GM12878 (cell line): ENCODE measurements around the gene ARHGEF37.
"Not testable (repeated sequence)": the region's sequence is repeated elsewhere in the genome, so short reads cannot be mapped to it uniquely, and the experiment has no call there.

Source experiments
- ATF7 ChIP-seq: fragments of 450-650 bp; IDR thresholded peaks from 2 replicates; pipeline ENCODE4 v1.6.1; 2016; ENCODE audit warnings: low read depth, mild to moderate bottlenecking
- EZH2 ChIP-seq: IDR thresholded peaks from 2 replicates; pipeline ENCODE4 v1.6.1; 2012; ENCODE audit warnings: low read depth, mild to moderate bottlenecking, control low read depth, inconsistent platforms, low read length, borderline replicate concordance; ENCODE audit not compliant: control insufficient read depth
- GABPA ChIP-seq: IDR thresholded peaks from 2 replicates; pipeline ENCODE4 v1.6.1; 2014; ENCODE audit warnings: antibody characterized with exemption, low read depth, mild to moderate bottlenecking, inconsistent platforms
- NR2C2 ChIP-seq: IDR thresholded peaks from 2 replicates; pipeline ENCODE4 v1.6.1; 2011; ENCODE audit warnings: borderline replicate concordance, low read depth; ENCODE audit not compliant: control insufficient read depth, insufficient read length
- POLR2AphosphoS5 ChIP-seq: IDR thresholded peaks from 2 replicates; pipeline ENCODE4 v1.6.1; 2011; ENCODE audit warnings: mild to moderate bottlenecking, low read length, inconsistent platforms
- SMC3 ChIP-seq: IDR thresholded peaks from 2 replicates; pipeline ENCODE4 v1.6.1; 2011; ENCODE audit warnings: low read length, improper control_type of control experiment, borderline replicate concordance
- YY1 ChIP-seq: IDR thresholded peaks from 2 replicates; pipeline ENCODE4 v1.6.1; 2011; ENCODE audit warnings: low read depth, mild to moderate bottlenecking, low read length
- ZNF384 ChIP-seq: IDR thresholded peaks from 2 replicates; pipeline ENCODE4 v1.6.1; 2012; ENCODE audit warnings: low read depth, mild to moderate bottlenecking, low read length, improper control_type of control experiment, borderline replicate concordance
- TF ChIP-seq, protein P1 (sequence below), 3 experiments: IDR thresholded peaks in 2 of 3; conservative IDR thresholded peaks in 1 of 3; 2 replicates each; pipeline ENCODE4 v1.5.1; 2011; ENCODE audit warnings: low read depth in 3 of 3, low read length in 3 of 3, mild to moderate bottlenecking in 3 of 3, control low read depth in 2 of 3, moderate library complexity in 2 of 3, inconsistent platforms in 1 of 3, mixed read lengths in 1 of 3; ENCODE audit not compliant: control insufficient read depth in 2 of 3, insufficient read depth in 1 of 3; ENCODE audit errors: extremely low read depth in 1 of 3
- TF ChIP-seq, protein P2 (sequence below): fragments of 450-650 bp; IDR thresholded peaks from 2 replicates; pipeline ENCODE4 v1.6.1; 2017; ENCODE audit warnings: mild to moderate bottlenecking

DNA sequence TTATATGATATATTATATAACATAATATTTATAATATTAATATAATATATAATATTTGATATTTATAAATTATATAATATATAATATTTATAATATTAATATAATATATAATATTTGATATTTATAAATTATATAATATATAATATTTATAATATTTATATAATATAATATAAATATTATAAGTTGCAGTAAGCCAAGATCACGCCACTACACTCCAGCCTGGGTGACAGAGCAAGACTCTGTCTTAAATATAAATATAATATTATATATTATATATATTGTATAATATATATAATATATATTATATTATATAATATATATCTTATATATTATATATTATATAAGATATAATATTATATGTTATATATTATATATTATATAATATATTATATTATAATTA is 68.4 kb downstream of the ARHGEF37 start:
- TF ChIP-seq, protein P1, sequence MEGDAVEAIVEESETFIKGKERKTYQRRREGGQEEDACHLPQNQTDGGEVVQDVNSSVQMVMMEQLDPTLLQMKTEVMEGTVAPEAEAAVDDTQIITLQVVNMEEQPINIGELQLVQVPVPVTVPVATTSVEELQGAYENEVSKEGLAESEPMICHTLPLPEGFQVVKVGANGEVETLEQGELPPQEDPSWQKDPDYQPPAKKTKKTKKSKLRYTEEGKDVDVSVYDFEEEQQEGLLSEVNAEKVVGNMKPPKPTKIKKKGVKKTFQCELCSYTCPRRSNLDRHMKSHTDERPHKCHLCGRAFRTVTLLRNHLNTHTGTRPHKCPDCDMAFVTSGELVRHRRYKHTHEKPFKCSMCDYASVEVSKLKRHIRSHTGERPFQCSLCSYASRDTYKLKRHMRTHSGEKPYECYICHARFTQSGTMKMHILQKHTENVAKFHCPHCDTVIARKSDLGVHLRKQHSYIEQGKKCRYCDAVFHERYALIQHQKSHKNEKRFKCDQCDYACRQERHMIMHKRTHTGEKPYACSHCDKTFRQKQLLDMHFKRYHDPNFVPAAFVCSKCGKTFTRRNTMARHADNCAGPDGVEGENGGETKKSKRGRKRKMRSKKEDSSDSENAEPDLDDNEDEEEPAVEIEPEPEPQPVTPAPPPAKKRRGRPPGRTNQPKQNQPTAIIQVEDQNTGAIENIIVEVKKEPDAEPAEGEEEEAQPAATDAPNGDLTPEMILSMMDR (IDR thresholded peaks at IDR 0.05 in 2 of 3, conservative IDR thresholded peaks at IDR 0.05 in 1 of 3; ENCODE audit: control insufficient read depth in 2 of 3, extremely low read depth in 1 of 3, insufficient read depth in 1 of 3, low read depth in 3 of 3, low read length in 3 of 3) = not testable (repeated sequence)
- not testable (repeated sequence) for TF ChIP-seq GABPA, ATF7, YY1, SMC3, ZNF384, POLR2AphosphoS5, NR2C2, EZH2
- TF ChIP-seq, protein P2, sequence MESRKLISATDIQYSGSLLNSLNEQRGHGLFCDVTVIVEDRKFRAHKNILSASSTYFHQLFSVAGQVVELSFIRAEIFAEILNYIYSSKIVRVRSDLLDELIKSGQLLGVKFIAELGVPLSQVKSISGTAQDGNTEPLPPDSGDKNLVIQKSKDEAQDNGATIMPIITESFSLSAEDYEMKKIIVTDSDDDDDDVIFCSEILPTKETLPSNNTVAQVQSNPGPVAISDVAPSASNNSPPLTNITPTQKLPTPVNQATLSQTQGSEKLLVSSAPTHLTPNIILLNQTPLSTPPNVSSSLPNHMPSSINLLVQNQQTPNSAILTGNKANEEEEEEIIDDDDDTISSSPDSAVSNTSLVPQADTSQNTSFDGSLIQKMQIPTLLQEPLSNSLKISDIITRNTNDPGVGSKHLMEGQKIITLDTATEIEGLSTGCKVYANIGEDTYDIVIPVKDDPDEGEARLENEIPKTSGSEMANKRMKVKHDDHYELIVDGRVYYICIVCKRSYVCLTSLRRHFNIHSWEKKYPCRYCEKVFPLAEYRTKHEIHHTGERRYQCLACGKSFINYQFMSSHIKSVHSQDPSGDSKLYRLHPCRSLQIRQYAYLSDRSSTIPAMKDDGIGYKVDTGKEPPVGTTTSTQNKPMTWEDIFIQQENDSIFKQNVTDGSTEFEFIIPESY = not testable (repeated sequence)
